Stimulated activated CD8-positive, alpha-beta memory T cell treated with anti-CD3 and anti-CD28 coated beads, Interleukin-2, amount 100 ng/mL, for 1 hour (primary cell): ENCODE data around the gene UBN2.

Experiments used
- DNase-seq, 2 donors: peaks; one replicate each; pipeline ENCODE4 v3.0.0-alpha.2; 2020; ENCODE audit warnings: low read depth in 2 of 2

UBN2 gene

DNA sequence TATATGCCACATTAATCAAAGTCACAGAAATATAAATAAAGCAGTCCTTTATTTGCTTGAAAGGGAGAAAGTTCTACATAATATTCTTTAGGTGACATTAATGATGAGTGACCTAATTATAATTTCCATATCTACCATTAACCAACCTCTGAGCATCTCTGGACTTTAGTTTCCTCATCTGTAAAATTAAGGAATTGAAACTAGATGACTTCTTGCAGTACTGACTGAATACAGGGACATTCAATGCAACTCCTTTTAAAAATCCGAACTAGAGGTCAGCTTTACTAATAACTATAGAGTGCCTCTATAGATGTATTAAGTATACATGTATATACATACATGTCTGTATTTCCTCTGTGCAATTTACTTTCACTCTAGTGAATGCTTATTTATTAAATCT, 114.0 kb downstream of the UBN2 start:
- no peak for DNase-seq

DNA sequence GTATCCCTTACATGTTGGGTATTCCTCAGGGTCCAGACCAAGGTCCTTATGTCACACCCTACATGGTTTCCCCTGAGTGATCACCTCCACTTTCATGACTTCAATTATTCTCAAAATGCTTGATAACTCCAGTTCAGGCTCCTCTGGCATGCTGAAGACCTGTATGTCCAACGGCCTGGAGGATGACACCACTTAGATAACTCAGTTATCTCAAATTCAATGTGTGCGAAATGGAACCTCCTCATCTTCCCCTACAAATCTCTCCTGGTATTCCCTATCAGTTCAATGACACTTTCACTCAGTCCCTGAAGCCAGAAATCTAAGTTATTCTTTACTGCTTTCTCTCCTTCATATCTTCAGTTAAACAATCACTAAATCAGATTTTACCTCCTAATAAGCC, 120.0 kb downstream of the UBN2 start:
- no peak for DNase-seq

DNA sequence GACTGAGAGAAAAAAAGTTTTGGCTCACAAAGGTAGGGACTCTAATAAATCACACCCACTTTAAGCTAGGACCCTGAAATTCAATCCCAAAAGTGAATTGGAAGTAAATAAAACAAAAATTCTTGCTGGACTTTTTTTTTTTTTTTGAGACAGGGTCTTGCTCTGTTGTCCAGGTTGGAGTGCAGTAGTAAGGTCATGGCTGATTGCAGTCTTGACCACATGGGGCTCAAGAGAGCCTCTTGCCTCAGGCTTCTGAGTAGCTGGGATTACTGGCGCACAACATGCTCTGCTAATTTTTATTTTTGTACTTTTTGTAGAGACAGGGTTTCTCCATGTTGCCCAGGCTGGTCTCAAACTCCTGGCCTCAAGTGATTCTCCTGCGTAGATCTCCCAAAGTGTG, 123.7 kb downstream of the UBN2 start:
- no peak for DNase-seq

DNA sequence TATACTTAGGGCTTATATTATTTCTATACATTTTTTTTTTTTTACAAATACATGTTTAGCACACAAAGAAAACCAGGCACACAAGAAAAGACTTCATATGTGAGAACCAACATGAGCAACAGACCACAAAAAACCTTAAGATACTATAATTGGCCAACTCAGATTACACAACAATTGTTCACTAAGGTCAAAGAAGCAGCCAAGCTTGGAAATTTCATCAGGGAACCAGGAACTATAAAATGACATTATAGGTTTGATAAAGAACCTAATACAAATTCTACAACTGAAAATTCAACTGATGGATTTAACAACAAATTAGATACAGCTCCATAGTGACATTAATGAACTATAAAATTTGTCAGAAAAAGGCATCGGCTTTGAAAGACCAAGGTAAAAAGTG, 124.3 kb downstream of the UBN2 start:
- DNase-seq, result no peak
